Measurements from ENCODE around the gene PCDH9.
A peak's percentile ranks its signal among the peaks of the same experiment; 100 is the strongest.

Gene PCDH9

DNA sequence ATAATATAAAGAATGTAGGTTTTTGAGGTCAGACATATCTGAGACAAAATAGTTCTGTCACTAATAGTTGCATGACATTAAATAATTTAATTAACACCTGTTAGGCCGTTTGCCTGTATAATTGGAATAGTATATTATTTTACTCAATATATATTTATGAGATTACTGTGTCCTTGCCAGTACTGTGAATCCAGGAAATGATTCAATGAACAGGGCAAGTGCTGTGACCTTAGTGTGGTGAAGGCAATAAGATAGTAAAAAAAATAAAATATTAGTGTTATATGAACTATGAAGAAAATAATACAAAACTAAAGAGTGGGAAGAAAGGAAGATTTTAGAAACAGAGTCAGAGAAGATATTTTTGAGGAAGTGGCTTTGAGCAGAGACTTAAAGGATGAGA is 403.7 kb downstream of the PCDH9 start:
- Histone ChIP-seq H3K79me2 (ENCODE audit: insufficient read depth, low read length) (no peaks in the 10 kb centered on the region), H3K36me3 (ENCODE audit: low read length) (no peaks in the 10 kb centered on the region), H3K9me3 (ENCODE audit: insufficient read depth, low read length) (no peaks in the 10 kb centered on the region), H4K20me1 (ENCODE audit: low read depth, low read length) (no peaks in the 10 kb centered on the region), H3K4me2 (ENCODE audit: low read depth, low read length, poor library complexity, severe bottlenecking) (no peak overlapping the region), H3K4me3 (ENCODE audit: insufficient read depth, low read length, poor library complexity, severe bottlenecking) (no peak overlapping the region), H3K27ac (ENCODE audit: low read depth, low read length) (no peak overlapping the region; the same call in 1 of the 2 replicates), H3F3A (ENCODE audit: insufficient read depth) (peaks cover 5% of the 10 kb centered on the region; the same call in 1 of the 2 replicates), H2AFZ (ENCODE audit: low read depth, low read length, severe bottlenecking) (peak overlapping the region; percentile 60), H3K27me3 (ENCODE audit: low read length) (no peaks in the 10 kb centered on the region), H3K9me2 (replicated peaks; ENCODE audit: insufficient read depth, low read length) (no peaks in the 10 kb centered on the region), H3K9ac (ENCODE audit: low read length) (no peak overlapping the region)
- TF ChIP-seq, protein P1, sequence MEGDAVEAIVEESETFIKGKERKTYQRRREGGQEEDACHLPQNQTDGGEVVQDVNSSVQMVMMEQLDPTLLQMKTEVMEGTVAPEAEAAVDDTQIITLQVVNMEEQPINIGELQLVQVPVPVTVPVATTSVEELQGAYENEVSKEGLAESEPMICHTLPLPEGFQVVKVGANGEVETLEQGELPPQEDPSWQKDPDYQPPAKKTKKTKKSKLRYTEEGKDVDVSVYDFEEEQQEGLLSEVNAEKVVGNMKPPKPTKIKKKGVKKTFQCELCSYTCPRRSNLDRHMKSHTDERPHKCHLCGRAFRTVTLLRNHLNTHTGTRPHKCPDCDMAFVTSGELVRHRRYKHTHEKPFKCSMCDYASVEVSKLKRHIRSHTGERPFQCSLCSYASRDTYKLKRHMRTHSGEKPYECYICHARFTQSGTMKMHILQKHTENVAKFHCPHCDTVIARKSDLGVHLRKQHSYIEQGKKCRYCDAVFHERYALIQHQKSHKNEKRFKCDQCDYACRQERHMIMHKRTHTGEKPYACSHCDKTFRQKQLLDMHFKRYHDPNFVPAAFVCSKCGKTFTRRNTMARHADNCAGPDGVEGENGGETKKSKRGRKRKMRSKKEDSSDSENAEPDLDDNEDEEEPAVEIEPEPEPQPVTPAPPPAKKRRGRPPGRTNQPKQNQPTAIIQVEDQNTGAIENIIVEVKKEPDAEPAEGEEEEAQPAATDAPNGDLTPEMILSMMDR (IDR thresholded peaks at IDR 0.05; ENCODE audit: insufficient read depth, low read length, poor library complexity, severe bottlenecking): no peak
- TF ChIP-seq EZH2phosphoT487 (conservative IDR thresholded peaks at IDR 0.05; ENCODE audit: low read length): no peak

DNA sequence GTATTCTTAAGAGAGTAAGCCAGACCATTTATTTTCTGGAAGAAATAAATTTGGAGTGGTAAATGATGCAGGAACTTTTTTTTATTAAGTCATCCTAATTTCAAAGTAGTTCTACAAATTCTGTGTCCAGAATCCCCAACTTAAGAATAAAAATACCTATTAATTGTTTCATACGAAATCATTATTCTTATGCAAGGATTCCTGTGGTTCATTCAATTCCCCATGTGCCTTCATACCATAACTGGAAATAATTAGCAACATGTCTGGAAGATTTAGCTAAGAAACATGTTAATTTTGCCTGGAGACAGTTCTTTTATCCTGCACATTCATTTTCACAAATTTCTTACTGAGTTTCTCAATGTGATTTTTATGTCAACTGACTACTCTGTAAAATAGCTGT is 408.6 kb downstream of the PCDH9 start:
- no peak for TF ChIP-seq EZH2phosphoT487 (conservative IDR thresholded peaks at IDR 0.05; ENCODE audit: low read length)
- TF ChIP-seq, protein P1 (IDR thresholded peaks at IDR 0.05; ENCODE audit: insufficient read depth, low read length, poor library complexity, severe bottlenecking): no peak
- Histone ChIP-seq H3K9me3 (ENCODE audit: insufficient read depth, low read length) (no peaks in the 10 kb centered on the region), H3K36me3 (ENCODE audit: low read length) (no peaks in the 10 kb centered on the region), H3K79me2 (ENCODE audit: insufficient read depth, low read length) (no peaks in the 10 kb centered on the region), H3K4me2 (ENCODE audit: low read depth, low read length, poor library complexity, severe bottlenecking) (no peak overlapping the region), H4K20me1 (ENCODE audit: low read depth, low read length) (no peaks in the 10 kb centered on the region), H3K4me3 (ENCODE audit: insufficient read depth, low read length, poor library complexity, severe bottlenecking) (no peak overlapping the region), H2AFZ (ENCODE audit: low read depth, low read length, severe bottlenecking) (no peak overlapping the region), H3K9ac (ENCODE audit: low read length) (no peak overlapping the region), H3K27me3 (ENCODE audit: low read length) (no peaks in the 10 kb centered on the region), H3K27ac (ENCODE audit: low read depth, low read length) (no peak overlapping the region), H3K9me2 (replicated peaks; ENCODE audit: insufficient read depth, low read length) (no peaks in the 10 kb centered on the region), H3F3A (ENCODE audit: insufficient read depth) (no peaks in the 10 kb centered on the region)

DNA sequence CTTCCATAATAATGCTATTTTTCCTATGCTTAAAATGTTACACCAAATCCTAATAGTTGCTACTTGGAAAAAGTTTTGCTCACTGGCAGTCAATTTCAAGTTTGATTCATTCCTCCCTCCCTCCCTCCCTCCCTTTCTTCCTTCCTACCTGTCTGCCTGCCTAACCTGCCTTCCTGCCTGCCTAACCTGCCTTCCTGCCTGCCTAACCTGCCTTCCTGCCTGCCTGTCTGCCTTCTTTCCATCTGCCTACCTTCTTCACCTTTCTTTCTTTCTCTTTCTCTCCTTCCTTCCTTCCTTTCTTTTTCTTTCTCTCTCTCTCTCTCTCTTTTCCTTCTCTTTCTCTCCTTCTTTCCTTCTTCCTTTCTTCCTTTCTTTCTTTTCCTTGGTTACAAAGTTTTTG is 418.7 kb downstream of the PCDH9 start:
- H3K9me3 ChIP-seq (ENCODE audit: insufficient read depth, low read length): no peaks in the 10 kb centered on the region
- H3K27me3 ChIP-seq (ENCODE audit: low read length): no peaks in the 10 kb centered on the region
- H3K79me2 ChIP-seq (ENCODE audit: insufficient read depth, low read length): no peaks in the 10 kb centered on the region
- no peak overlapping the region for H3K27ac ChIP-seq (ENCODE audit: low read depth, low read length)
- TF ChIP-seq, protein P1 (IDR thresholded peaks at IDR 0.05; ENCODE audit: insufficient read depth, low read length, poor library complexity, severe bottlenecking): no peak
- no peak for TF ChIP-seq EZH2phosphoT487 (conservative IDR thresholded peaks at IDR 0.05; ENCODE audit: low read length)
- no peak overlapping the region for H3K4me3 ChIP-seq (ENCODE audit: insufficient read depth, low read length, poor library complexity, severe bottlenecking)
- no peaks in the 10 kb centered on the region for H3K36me3 ChIP-seq (ENCODE audit: low read length)
- no peak overlapping the region for H3K4me2 ChIP-seq (ENCODE audit: low read depth, low read length, poor library complexity, severe bottlenecking)
- H2AFZ ChIP-seq (ENCODE audit: low read depth, low read length, severe bottlenecking): no peak overlapping the region
- no peaks in the 10 kb centered on the region for H3K9me2 ChIP-seq (replicated peaks; ENCODE audit: insufficient read depth, low read length)
- H3F3A ChIP-seq (ENCODE audit: insufficient read depth): no peaks in the 10 kb centered on the region
- no peaks in the 10 kb centered on the region for H4K20me1 ChIP-seq (ENCODE audit: low read depth, low read length)
- H3K9ac ChIP-seq (ENCODE audit: low read length): no peak overlapping the region

All from SU-DHL-6 (cell line).